GM12875 (cell line): ENCODE measurements around the gene MVB12A.

ENCODE experiments used
- H3K4me3 ChIP-seq: one replicate; pipeline ENCODE4 v1.5.1; 2011; ENCODE audit warnings: low read depth, low read length, control low read depth
- CTCF ChIP-seq: IDR thresholded peaks from 2 replicates; pipeline ENCODE4 v1.5.1; 2011; ENCODE audit warnings: low read depth, mild to moderate bottlenecking, control low read depth, inconsistent platforms, low read length, moderate library complexity, borderline replicate concordance; ENCODE audit not compliant: insufficient read depth

MVB12A gene

DNA sequence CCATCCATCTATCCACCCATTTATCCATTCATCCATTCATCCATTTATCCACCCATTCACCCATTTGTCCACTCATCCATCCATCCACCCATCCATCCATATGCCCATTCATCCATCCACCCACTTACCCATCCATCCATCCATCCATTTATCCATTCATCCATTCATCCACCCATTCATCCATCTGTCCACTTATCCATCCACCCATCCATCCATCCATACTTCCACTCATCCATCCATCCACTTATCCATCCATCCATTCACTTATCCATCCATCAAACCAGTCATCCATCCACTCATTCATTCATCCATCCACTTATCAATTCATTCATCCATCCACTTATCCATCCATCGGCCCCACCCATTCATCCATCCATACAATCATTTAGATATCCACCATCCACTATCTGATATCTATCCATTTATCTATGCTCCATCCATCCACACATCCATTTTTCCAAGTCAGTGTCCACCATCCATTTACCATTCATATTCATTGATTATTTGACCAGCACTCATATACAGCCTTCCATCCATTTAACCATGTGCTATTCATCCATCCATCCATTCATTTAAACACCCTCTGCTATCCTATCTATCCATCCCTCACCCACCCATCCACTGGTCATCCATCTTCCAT, 25.8 kb downstream of the MVB12A start:
- no peak for TF ChIP-seq CTCF

DNA sequence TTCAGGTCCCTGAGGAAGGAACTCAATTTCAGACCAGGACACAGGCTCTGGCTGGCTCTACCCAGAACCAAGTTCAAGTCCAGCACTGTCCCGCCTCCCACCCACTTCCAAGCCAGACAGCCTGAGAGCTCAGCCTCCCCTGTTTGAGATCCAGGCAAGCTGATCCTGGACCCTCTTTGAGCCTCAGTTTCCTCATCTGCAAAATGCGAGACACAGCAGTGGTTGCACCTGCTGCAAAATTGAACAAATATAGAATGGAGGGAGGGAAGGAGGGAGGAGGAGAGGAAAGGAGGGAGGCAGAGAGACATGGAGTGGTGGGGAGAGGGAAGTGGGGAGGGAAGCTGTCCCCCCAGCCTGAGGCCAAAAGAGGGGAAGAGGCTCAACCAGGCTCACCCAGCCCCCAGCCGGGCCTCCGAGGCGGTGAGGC, 27.9 kb downstream of the MVB12A start:
- TF ChIP-seq CTCF: no peak
- no peak overlapping the region for H3K4me3 ChIP-seq

More for the DNA sequence above, 25.8 kb downstream of the MVB12A start:
- H3K4me3 ChIP-seq: no peak overlapping the region

GRCh38 chr19:17448131-17448967, 28.5 kb downstream of the MVB12A start, which contains the start of gene TMEM221:
TMEM221 (minus strand) TSS chr19:17448668; CDS start chr19:17448462, 206 bp downstream.
- peak; percentile 53 for TF ChIP-seq CTCF
- H3K4me3 ChIP-seq: no peak within 1 kb of the TSS

- no peak for TF ChIP-seq CTCF
- no peak overlapping the region for H3K4me3 ChIP-seq
Observed at GRCh38 chr19:17450264-17451075, 30.6 kb downstream of the MVB12A start.

- H3K4me3 ChIP-seq: no peak overlapping the region
- no peak for TF ChIP-seq CTCF
Observed at GRCh38 chr19:17451820-17452219, 32.0 kb downstream of the MVB12A start.

- no peak for TF ChIP-seq CTCF
- no peak overlapping the region for H3K4me3 ChIP-seq
Observed at GRCh38 chr19:17454576-17455071, 34.8 kb downstream of the MVB12A start.
